Activated CD4-positive, alpha-beta T cell treated with anti-CD3 and anti-CD28 coated beads, Interleukin-2, amount 10 ng/mL, durations not matched to agents 24 days and 14 days (primary cell): ENCODE measurements around the gene RASGRF1. TPM values are rescaled to one million over a fixed set of nuclear protein-coding genes. Genes with fewer than 3 reads are reported as not detected.

Experiments used
- DNase-seq: peaks from one replicate; pipeline ENCODE4 v3.0.0; 2022
- H3K27ac Mint-ChIP-seq: one replicate; pipeline ENCODE4 v1.8.0; 2022; ENCODE audit warnings: mild to moderate bottlenecking, mixed read lengths
- H3K27me3 Mint-ChIP-seq: one replicate; pipeline ENCODE4 v1.8.0; 2022; ENCODE audit warnings: mixed read lengths
- H3K36me3 Mint-ChIP-seq: one replicate; pipeline ENCODE4 v1.8.0; 2022; ENCODE audit warnings: low read depth, mild to moderate bottlenecking, mixed read lengths
- H3K4me1 Mint-ChIP-seq: one replicate; pipeline ENCODE4 v1.8.0; 2021; ENCODE audit warnings: mixed read lengths
- H3K4me3 Mint-ChIP-seq: one replicate; pipeline ENCODE4 v1.8.0; 2022; ENCODE audit warnings: mild to moderate bottlenecking, moderate library complexity, mixed read lengths
- H3K9me3 Mint-ChIP-seq: one replicate; pipeline ENCODE4 v1.8.0; 2021; ENCODE audit warnings: mixed read lengths
- intact Hi-C: fragments of 100-400 bp; cut with micrococcal nuclease; formaldehyde crosslinking; loops from one replicate; pipeline ENCODE4 v1.15.1; 2023
- total RNA-seq: library from RNA; stranded (reverse); gene quantifications from 2 replicates; pipeline ENCODE4 v1.2.3, GENCODE V29; 2022

RASGRF1 gene
- total RNA-seq, 1 donor from 2014 or later: not detected

DNA sequence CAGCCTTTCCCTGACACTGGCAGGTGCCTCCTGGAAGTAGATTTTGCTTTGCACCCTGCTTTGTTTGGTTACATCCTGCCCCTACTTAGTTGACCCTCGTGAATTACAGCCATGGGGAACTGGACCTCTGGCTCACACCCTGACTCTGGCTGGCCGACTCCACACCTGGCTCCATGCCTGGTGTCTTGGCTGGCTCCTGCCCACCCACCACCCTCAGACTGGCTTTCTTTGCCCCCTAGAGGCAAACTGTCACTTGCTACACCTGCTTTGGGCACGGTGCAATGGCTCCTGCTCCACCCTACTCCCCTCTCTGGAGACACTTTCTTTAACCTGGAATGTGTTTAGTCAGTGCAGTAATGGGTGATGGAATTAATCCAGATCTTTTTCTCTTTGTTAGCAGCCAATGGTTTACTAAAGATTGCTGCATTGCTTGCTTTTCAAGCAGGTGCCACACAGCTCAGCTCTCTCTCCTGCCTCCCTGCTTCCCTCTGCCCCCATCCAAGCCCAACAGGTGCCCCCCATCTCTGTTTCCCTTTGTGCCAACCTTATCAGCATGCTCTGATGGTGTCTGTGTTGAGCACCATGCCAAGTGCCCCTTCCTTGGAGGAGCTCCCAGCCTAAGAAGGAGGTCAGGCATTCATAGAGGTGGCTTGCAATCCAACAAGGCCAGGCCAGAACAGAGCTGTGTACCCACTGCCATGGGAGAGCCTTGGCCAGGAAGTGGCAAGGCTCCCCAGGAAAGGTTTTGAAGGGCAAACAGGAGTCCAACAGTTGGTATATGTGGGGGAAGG is 38.4 kb downstream of the RASGRF1 start:
- H3K27me3 Mint-ChIP-seq: peaks cover 11% of the 10 kb centered on the region
- no peak for DNase-seq
- H3K4me1 Mint-ChIP-seq: no peaks in the 10 kb centered on the region
- no peaks in the 10 kb centered on the region for H3K36me3 Mint-ChIP-seq
- H3K27ac Mint-ChIP-seq: no peak overlapping the region
- no peak overlapping the region for H3K4me3 Mint-ChIP-seq
- no peaks in the 10 kb centered on the region for H3K9me3 Mint-ChIP-seq
- intact Hi-C loops: no loop called here

DNA sequence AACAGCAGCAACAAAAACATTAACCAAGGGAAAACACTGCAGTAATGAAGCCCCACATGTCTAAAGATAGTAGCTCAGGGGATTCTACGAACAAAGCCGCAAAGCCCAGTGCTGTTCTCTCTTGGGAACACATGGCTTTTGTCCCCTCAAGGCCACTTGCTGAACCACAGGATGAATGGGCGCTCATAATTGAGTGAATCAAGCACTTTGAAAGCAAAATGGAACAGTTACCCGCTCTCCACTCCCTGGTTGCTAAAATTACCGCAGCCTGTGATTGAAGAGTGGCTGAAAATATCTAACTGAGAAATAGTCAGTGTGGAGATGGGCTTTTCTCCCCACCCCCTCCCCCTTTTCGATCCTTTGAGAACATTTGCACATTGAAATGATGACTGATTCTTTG is 39.6 kb downstream of the RASGRF1 start:
- H3K9me3 Mint-ChIP-seq: no peaks in the 10 kb centered on the region
- no peaks in the 10 kb centered on the region for H3K36me3 Mint-ChIP-seq
- peaks cover 11% of the 10 kb centered on the region for H3K27me3 Mint-ChIP-seq
- DNase-seq: no peak
- no peaks in the 10 kb centered on the region for H3K4me1 Mint-ChIP-seq
- intact Hi-C loops: no loop called here
- H3K27ac Mint-ChIP-seq: no peak overlapping the region
- no peak overlapping the region for H3K4me3 Mint-ChIP-seq

DNA sequence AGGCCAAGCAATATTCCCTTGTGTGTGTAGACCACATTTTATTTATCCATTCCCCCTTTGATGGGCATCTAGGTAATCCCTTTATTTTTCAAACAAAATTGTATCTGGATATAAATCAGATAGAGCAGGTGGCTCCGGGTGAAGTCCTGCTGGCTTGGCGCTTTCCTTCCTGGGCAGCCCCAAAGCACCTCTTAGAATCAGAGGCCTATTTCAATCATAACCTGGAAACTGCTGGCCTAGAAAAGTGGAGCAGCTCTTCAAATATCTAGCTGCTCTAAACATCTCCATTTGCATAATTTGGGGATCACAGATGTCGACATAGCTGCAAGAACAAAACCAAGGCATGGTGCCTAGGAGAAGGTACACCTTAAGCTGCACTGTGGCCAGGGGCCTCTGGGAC is 40.2 kb downstream of the RASGRF1 start:
- no peak for DNase-seq
- Mint-ChIP-seq H3K9me3 (no peaks in the 10 kb centered on the region), H3K4me3 (no peak overlapping the region), H3K27me3 (peaks cover 11% of the 10 kb centered on the region), H3K27ac (no peak overlapping the region), H3K4me1 (no peaks in the 10 kb centered on the region), H3K36me3 (no peaks in the 10 kb centered on the region)
- intact Hi-C loops: no loop called here

DNA sequence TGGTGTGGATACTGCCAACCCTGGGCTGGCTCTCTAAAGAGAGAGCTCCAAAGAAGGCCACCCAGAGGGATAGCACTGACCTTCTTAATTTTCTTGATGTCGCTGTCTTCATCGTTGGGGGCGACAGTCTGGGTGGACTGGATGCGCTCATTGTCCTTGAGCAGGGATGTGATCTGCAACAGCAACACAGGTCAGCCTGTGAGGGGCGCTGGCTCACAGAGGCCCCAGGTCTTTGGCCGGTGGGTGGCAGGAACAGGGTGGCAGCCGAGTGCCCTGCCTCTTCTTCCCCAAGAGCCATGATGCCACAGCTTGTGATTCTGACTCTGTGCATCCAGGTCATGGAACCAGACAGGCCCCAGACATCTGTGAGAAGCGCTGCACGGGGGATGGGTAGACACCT is 41.2 kb downstream of the RASGRF1 start:
- H3K4me1 Mint-ChIP-seq: no peaks in the 10 kb centered on the region
- no peaks in the 10 kb centered on the region for H3K9me3 Mint-ChIP-seq
- DNase-seq: no peak
- peaks cover 12% of the 10 kb centered on the region for H3K27me3 Mint-ChIP-seq
- H3K27ac Mint-ChIP-seq: no peak overlapping the region
- H3K4me3 Mint-ChIP-seq: no peak overlapping the region
- intact Hi-C loops: no loop called here
- no peaks in the 10 kb centered on the region for H3K36me3 Mint-ChIP-seq

DNA sequence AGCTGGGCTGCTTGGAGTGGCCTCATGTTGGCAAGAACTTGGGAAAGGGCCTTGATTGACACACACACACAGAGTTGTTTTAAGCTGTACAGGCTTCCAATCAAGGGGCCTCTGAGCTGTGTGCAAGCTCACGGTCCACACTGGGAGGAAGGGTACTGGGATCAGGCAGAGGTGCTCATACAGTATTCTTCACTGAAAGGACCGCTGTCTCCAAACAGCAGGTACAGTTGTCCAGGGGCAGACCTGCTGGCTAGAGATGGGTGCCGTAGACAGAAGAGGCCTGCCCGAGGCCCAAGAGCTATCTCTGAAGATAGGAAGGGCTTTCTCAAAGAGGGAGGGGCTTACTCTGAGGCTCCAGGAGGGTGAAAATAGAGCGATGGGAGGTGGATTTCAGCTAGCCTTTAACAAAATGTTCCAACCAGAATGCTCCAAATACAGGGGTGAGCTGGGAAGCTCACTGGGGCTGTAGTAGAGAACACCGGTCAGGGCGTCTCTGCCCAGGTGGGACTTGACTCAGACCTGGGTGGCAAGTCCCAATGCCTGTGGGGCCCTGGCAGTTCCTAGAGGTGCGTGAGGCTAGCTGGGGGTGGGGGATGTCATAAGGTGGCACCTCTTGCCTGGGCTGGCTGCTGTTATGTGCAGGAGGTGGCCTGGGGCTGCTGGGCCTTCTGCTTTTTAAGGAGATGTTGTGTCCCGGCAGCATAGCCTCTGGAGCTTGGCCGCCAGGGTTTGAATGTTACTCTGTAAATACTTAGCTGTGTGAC is 42.7 kb downstream of the RASGRF1 start:
- intact Hi-C loops: no loop called here
- DNase-seq: no peak
- H3K9me3 Mint-ChIP-seq: no peaks in the 10 kb centered on the region
- H3K36me3 Mint-ChIP-seq: no peaks in the 10 kb centered on the region
- no peak overlapping the region for H3K4me3 Mint-ChIP-seq
- no peaks in the 10 kb centered on the region for H3K4me1 Mint-ChIP-seq
- peaks cover 19% of the 10 kb centered on the region for H3K27me3 Mint-ChIP-seq
- H3K27ac Mint-ChIP-seq: no peak overlapping the region

DNA sequence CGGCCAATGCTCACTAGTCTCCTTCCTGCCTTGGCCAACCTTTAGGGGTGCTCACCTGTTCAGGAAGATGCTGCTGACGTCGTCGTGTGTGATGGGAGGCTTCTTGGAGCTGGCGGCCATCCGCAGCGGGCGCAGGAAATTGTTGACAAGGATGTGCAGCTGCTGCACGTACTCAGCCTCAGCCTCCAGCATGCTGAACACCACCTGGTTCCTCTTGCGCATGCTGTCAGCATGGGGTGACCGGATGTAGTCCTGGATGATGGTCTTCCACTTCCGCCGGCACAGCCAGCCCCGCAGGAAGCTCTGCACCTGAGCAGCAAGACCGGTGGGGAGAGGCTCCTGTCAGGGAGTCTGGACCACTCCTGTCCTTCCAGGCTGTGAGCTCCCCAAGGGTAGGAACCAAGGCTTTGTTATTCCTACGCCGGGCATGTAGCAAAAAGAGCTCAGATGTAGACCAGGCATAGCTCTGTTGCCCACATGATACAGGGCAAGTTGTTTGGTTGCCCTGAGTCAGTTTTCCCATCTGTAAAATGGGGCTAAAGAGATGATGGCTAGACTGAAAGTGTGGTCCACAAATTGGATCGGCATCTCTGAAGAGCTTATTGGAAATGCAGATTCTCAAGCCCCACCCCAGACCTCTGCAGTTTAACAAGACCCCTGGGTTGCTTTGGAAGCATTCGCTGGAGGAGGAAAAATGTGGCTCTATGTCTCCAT is 43.7 kb downstream of the RASGRF1 start:
- no peaks in the 10 kb centered on the region for H3K36me3 Mint-ChIP-seq
- no peaks in the 10 kb centered on the region for H3K4me1 Mint-ChIP-seq
- intact Hi-C loops: no loop called here
- no peak for DNase-seq
- H3K27ac Mint-ChIP-seq: no peak overlapping the region
- no peaks in the 10 kb centered on the region for H3K9me3 Mint-ChIP-seq
- H3K27me3 Mint-ChIP-seq: peaks cover 14% of the 10 kb centered on the region
- no peak overlapping the region for H3K4me3 Mint-ChIP-seq

DNA sequence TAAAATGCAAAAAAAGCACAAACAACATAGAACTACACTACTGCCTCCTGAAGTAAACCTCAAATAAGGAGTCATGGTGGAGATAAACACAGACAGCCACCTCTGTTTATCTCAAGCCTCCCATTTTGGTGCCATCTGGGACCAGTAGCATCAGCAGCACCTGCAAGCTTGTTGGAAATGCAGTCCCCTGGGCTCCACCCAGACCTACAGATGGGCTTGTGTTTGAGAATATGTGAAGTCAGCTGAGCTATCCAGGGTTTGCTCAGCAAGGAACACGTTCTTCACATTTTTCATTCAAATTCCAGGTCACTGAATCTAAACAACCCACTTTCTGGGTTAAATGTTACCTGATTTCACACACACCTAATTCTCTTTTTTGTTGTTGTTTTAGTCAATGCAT is 45.5 kb downstream of the RASGRF1 start:
- Mint-ChIP-seq H3K36me3 (no peaks in the 10 kb centered on the region), H3K9me3 (no peaks in the 10 kb centered on the region), H3K27ac (no peak overlapping the region)

DNA sequence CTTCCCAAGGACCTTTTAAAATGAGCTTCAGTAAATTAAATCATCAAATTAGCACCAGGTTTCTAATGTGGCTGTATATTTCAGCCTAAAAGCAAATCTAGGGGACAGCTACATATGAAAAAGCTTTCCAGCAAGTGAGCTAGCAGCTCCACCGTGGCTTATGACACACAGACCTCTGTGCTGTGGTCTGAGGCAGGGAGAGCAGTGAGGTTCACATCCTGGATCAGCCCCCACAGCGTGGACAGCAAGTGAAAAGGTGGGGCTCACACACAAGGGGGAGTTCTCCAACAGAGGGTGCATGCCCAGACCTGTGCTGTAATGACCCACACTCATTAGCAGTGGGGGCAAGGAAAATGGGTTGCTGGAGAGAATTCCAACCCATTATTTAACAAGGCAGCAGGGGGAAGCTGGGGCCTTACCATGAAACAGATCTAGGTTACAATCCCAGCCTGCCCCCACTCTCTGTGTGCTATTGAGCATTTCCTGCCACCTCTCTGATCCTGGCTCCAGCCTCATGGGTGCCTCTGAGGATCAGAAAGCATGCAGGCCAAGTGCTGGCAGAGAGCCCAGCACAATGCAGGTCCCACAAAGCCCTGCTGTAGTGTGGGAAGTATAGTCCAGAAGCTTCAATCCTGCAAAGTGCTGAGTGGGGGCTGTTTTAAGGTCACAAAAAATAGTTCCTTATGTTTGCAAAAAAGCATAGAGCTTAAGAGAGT is 48.2 kb downstream of the RASGRF1 start:
- Mint-ChIP-seq H3K27me3 (peaks cover 27% of the 10 kb centered on the region), H3K36me3 (no peaks in the 10 kb centered on the region), H3K4me3 (no peak overlapping the region), H3K9me3 (no peaks in the 10 kb centered on the region), H3K4me1 (no peaks in the 10 kb centered on the region), H3K27ac (no peak overlapping the region)
- intact Hi-C loops: no loop called here
- no peak for DNase-seq

More for the DNA sequence above, 45.5 kb downstream of the RASGRF1 start:
- no peak for DNase-seq
- peaks cover 21% of the 10 kb centered on the region for H3K27me3 Mint-ChIP-seq
- intact Hi-C loops: no loop called here
- no peaks in the 10 kb centered on the region for H3K4me1 Mint-ChIP-seq
- H3K4me3 Mint-ChIP-seq: no peak overlapping the region

DNA sequence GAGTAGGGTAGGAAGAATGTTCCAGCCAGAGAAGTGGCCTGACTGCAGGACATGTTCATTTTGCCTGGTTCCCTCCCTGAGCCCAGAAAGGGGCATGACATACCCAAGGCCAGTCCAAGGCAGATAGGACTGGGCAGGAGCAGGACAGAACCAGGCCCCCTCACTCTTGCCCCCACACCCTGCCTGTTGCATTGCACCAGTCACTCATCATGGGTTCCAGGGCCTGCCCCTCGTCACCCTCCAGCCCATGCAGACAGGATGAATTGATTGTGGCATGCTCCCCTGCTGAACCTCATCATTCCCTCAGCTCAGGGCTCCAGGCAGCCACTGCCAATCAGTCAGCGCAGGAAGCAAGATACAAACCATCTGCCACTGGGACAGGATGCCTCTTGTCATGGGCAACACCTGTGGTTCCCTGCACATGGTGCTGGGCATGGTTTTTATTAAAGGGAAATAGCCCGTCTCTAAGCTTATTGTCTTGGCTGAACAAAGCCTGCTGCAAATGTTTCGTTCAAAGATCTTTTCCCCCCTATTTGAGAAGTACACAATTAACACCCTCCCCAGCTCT is 48.9 kb downstream of the RASGRF1 start:
- no peak for DNase-seq
- intact Hi-C loops: no loop called here
- Mint-ChIP-seq H3K9me3 (no peaks in the 10 kb centered on the region), H3K4me3 (no peak overlapping the region), H3K4me1 (no peaks in the 10 kb centered on the region), H3K27ac (no peak overlapping the region), H3K36me3 (no peaks in the 10 kb centered on the region), H3K27me3 (peaks cover 31% of the 10 kb centered on the region)

DNA sequence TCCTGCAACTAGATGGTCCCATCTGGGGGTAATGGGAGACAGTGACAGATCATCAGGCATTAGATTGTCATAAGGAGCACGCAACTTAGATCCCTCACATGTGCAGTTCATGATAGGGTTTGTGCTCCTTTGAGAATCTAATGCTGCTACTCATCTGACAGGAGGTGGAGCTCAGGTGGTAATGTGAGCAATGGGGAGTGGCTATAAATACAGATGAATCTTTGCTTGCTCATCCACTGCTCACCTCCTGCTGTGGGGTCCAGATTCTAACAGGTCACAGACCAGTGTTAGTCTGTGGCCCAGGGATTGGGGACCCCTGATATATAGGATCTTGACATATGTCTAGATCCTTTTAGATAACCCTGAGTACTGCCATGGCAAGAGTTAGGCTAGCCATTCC is 52.7 kb downstream of the RASGRF1 start:
- intact Hi-C loops: no loop called here
- Mint-ChIP-seq H3K4me3 (no peak overlapping the region), H3K27ac (no peak overlapping the region), H3K27me3 (peaks cover 30% of the 10 kb centered on the region), H3K9me3 (no peaks in the 10 kb centered on the region), H3K4me1 (no peaks in the 10 kb centered on the region), H3K36me3 (no peaks in the 10 kb centered on the region)
- DNase-seq: no peak

DNA sequence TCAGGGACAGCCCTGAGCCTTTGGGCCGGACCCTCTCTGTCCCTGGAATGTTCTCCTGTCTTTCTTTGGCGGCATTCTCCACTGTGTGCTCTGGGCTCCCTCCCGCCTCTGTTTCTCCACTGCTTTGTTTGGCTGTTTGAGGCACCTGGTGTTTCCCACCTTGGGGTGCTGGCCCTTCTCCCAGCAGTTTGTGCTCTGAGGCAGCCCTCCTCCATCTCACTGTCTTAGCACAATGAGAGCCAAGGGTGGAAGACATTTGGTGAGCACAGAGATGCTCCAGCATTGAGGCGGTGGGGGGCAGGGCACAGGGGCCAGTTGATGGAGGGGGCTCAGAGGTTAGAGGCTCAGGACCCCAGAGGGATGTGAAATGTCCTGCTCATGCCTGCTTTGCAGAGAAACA is 54.3 kb downstream of the RASGRF1 start:
- H3K36me3 Mint-ChIP-seq: no peaks in the 10 kb centered on the region
- peaks cover 30% of the 10 kb centered on the region for H3K27me3 Mint-ChIP-seq
- H3K4me1 Mint-ChIP-seq: no peaks in the 10 kb centered on the region
- H3K4me3 Mint-ChIP-seq: no peak overlapping the region
- H3K27ac Mint-ChIP-seq: no peak overlapping the region
- intact Hi-C loops: no loop called here
- DNase-seq: no peak
- no peaks in the 10 kb centered on the region for H3K9me3 Mint-ChIP-seq

DNA sequence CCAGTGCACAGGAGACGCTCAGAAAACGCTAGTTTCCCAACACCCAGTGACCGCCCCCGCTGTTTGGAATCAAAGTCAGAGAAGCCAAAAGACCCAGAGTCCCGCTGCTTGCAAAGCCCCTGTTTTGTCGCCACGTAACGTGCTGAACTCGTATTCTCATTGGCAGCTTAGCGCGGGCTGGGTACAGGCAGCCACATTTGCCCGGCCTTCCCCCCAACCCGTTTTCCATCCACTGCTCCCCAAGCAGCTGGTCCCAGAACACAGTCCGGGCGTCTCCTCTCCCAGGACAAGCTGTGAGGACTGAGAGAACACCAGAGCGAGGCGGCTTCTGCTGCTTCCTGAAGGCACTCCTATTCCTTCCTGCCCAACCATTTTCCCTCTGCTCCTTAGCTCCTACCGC is 54.8 kb downstream of the RASGRF1 start:
- Mint-ChIP-seq H3K27me3 (peaks cover 28% of the 10 kb centered on the region), H3K9me3 (no peaks in the 10 kb centered on the region), H3K4me3 (no peak overlapping the region), H3K36me3 (no peaks in the 10 kb centered on the region), H3K27ac (no peak overlapping the region), H3K4me1 (no peaks in the 10 kb centered on the region)
- intact Hi-C loops: no loop called here
- no peak for DNase-seq

DNA sequence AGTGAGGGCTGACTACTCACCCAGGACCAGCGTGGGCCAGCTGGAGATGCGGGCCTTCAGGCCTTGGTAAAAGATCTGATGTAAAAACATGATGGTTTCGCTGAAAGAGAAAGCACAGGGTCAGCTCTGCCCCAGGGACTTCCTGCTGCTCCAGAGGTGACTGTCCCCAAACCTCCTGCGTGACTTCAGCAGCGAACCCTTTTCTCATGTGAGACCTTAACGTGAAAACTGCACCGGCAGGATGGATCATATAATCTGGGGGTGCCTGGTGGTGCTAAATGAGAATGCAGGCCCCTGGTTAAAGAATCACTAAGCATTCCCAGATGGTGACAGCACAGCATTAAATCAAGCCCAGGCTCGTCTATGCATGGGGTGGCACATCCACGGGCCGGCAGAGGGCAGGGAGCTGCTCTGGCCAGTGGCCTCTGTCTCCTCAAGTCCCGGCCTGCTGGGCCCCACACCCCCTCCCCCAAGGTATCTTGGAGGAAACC is 55.4 kb downstream of the RASGRF1 start:
- Mint-ChIP-seq H3K4me1 (no peaks in the 10 kb centered on the region), H3K9me3 (no peaks in the 10 kb centered on the region), H3K4me3 (no peak overlapping the region), H3K27me3 (peaks cover 25% of the 10 kb centered on the region), H3K27ac (no peak overlapping the region), H3K36me3 (no peaks in the 10 kb centered on the region)
- no peak for DNase-seq
- intact Hi-C loops: no loop called here
